Bronchial epithelial cell (primary cell): ENCODE measurements around the gene MAFG. TPM values are rescaled to one million over a fixed set of nuclear protein-coding genes. Genes with fewer than 3 reads are reported as not detected.

Experiments used
- DNase-seq: peaks from one replicate; pipeline ENCODE4 v3.0.0-alpha.2; 2010; ENCODE audit warnings: low read depth
- FAIRE-seq: peaks from 2 replicates; lab custom pipeline; 2011; peaks lifted over from hg19 to GRCh38; lab: Jason Lieb, UNC
- H3K27me3 ChIP-seq: 2 replicates; pipeline ENCODE4 v1.5.1; 2011; ENCODE audit warnings: low read length; ENCODE audit not compliant: control insufficient read depth, insufficient read depth
- H3K36me3 ChIP-seq: 2 replicates; pipeline ENCODE4 v1.5.1; 2011; ENCODE audit warnings: low read length; ENCODE audit not compliant: control insufficient read depth, insufficient read depth
- H3K4me3 ChIP-seq: 2 replicates; pipeline ENCODE4 v1.5.1; 2011; ENCODE audit warnings: mild to moderate bottlenecking, low read depth, low read length, control low read depth
- CTCF ChIP-seq: IDR thresholded peaks from 2 replicates; pipeline ENCODE4 v1.5.1; 2011; ENCODE audit warnings: mild to moderate bottlenecking, moderate library complexity, low read length, control low read depth, inconsistent platforms; ENCODE audit not compliant: insufficient read depth, severe bottlenecking
- total RNA-seq: library from RNA; depleted of rRNA; stranded (reverse); fragments of >200 nt; gene quantifications from 2 replicates; pipeline ENCODE4 v1.2.1, GENCODE V29; 2014

MAFG gene
- total RNA-seq, 1 donor from 2014 or later, result 16.8 TPM

GRCh38 chr17:81967533-81968395, 40.2 kb upstream of the MAFG start:
- peaks cover 10% of the 10 kb centered on the region for H3K27me3 ChIP-seq

GRCh38 chr17:81967244-81967532, 39.7 kb upstream of the MAFG start:
- no peak for DNase-seq
- no peak for FAIRE-seq
- no peak for TF ChIP-seq CTCF
- no peak overlapping the region for H3K4me3 ChIP-seq
- H3K36me3 ChIP-seq, result no peaks in the 10 kb centered on the region
- H3K27me3 ChIP-seq, result peaks cover 14% of the 10 kb centered on the region

More at GRCh38 chr17:81967533-81968395, 40.2 kb upstream of the MAFG start:
- no peak overlapping the region for H3K4me3 ChIP-seq
- TF ChIP-seq CTCF, result no peak
- no peak for FAIRE-seq
- H3K36me3 ChIP-seq, result no peaks in the 10 kb centered on the region
- DNase-seq, result peak; percentile 4

DNA sequence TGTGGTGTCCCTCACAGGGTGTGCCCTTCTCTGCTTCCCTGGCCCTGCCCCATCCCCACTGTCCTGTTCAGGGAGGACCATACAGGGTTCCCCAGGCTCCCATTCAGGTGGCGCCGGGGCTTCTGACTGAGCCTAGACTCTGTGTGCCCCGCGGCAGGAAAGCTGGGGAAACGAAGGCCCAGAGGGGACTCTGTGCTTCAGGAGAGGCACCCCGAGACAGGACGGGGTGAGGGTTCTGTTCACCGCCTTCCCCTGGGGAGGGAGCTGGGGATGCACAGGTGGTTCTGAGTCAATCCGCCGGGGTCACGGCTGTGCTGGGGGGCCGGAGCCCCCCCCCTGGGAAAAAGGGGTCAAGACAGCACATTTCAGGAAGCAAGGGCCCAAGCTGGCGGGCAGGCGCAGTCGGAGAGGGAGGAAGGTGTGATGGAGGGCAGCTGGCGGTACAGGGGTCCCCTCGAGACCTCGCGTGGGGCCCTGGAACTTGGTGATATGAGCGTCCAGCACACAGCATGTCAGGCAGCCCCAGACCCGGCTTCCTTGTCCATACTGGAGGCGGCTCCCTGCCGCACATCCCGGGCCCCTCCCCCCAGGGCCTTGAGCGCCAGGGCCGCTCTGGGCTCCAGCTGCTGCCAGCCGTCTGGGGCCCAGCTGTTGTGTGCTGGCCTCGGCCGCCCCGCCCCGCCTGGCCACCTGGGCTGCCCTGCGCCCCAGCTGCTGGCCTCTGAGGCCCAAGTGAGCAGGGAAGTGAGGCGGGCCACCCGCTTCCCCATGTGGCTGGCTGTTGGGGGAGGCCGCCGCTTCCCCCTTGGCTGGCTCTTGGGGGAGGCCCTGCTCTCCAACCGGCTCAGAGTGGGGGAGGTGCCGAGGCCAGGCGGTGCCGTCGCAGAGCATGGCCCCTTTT, 39.1 kb upstream of the MAFG start:
- FAIRE-seq (no peak), DNase-seq (no peak)
- TF ChIP-seq CTCF, result no peak
- Histone ChIP-seq H3K4me3 (no peak overlapping the region), H3K36me3 (no peaks in the 10 kb centered on the region), H3K27me3 (peaks cover 18% of the 10 kb centered on the region)

DNA sequence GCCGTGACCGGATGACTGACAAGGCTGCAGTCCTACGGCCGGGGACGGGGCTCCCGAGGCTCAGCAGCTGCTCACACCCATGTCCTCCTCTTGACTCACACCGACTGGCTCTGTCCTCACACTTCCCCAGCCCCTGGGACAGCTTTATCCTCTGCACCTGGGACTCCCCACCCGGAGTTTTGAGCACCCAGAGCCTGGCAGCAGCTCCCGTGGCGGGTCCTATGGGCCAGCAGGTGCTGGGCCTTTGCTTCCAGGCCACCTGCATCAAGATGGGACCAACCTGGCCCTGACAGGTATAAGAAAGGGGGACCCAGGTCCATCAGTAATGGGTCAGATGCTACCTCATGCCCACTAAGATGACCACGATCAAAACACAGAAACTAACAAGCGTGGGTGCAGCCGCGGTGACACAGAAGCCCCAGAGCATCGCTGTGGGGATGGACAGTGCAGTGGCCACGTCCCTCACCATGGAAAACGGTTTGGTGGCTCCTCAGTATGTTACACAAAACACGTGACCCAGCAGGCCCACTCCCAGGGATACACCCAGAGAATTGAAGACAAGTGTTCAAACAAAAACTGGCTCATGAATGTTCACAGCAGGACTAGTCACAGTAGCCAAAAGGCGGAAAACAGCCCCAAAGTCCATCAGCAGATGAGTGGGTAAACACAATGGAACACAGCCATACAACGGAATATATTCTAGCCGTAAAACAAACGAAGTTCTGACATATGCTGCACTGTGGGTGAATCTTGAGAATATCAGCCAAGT, 36.7 kb upstream of the MAFG start:
- Histone ChIP-seq H3K4me3 (no peak overlapping the region), H3K36me3 (no peaks in the 10 kb centered on the region), H3K27me3 (peaks cover 28% of the 10 kb centered on the region)
- DNase-seq (no peak), FAIRE-seq (no peak)
- TF ChIP-seq CTCF, result no peak

GRCh38 chr17:81962499-81963441, 35.2 kb upstream of the MAFG start:
- peaks cover 42% of the 10 kb centered on the region for H3K27me3 ChIP-seq
- DNase-seq (no peak), FAIRE-seq (no peak)
- TF ChIP-seq CTCF, result no peak
- H3K36me3 ChIP-seq, result no peaks in the 10 kb centered on the region
- no peak overlapping the region for H3K4me3 ChIP-seq
